OCI-LY7 (cell line): ENCODE data around the gene SRGAP1. TPM values are rescaled to one million over a fixed set of nuclear protein-coding genes. Genes with fewer than 3 reads are reported as not detected.

Experiments used
- BruUV-seq: library from RNA; stranded (reverse); fragments of 400-500 nt; replicated peaks from 2 replicates; lab custom pipeline; 2021; lab: Mats Ljungman, UMichigan
- CTCF ChIA-PET: fragments of 300-600 bp; sonication (Branson Sonifier 250); formaldehyde crosslinking; loops from one replicate; lab custom pipeline; 2022; ENCODE audit warnings: antibody characterized with exemption; ENCODE audit not compliant: unreplicated experiment; lab: Charles Lee
- POLR2A ChIA-PET: fragments of 300-600 bp; sonication (Branson Sonifier 250); formaldehyde crosslinking; loops from one replicate; lab custom pipeline; 2022; ENCODE audit warnings: antibody characterized with exemption; lab: Charles Lee
- DNase-seq: peaks from one replicate; pipeline ENCODE4 v3.0.0-alpha.2; 2015; ENCODE audit warnings: low spot score
- H2AFZ ChIP-seq: fragments of 200-600 bp; sonication (generic), shearing (Covaris generic); 2 replicates; pipeline ENCODE4 v1.6.1; 2014; ENCODE audit warnings: mild to moderate bottlenecking, antibody characterized with exemption, low read length, moderate library complexity
- H3K27ac ChIP-seq: fragments of 200-600 bp; sonication (generic); 2 replicates; pipeline ENCODE4 v1.5.1; 2014; ENCODE audit warnings: mixed run types, low read depth, mild to moderate bottlenecking, moderate library complexity, low read length, inconsistent platforms; ENCODE audit not compliant: poor library complexity, severe bottlenecking
- H3K36me3 ChIP-seq: fragments of 200-600 bp; sonication (generic); 2 replicates; pipeline ENCODE4 v1.6.1; 2014; ENCODE audit warnings: mild to moderate bottlenecking, antibody characterized with exemption, low read length, moderate library complexity, mixed read lengths; ENCODE audit not compliant: insufficient read depth
- H3K4me1 ChIP-seq: fragments of 200-600 bp; sonication (generic); 2 replicates; pipeline ENCODE4 v1.5.1; 2014; ENCODE audit warnings: mild to moderate bottlenecking, low read length; ENCODE audit not compliant: insufficient read depth, poor library complexity, severe bottlenecking
- H3K4me2 ChIP-seq: fragments of 200-600 bp; sonication (generic); 2 replicates; pipeline ENCODE4 v1.6.1; 2014; ENCODE audit warnings: mild to moderate bottlenecking, low read length
- H3K4me3 ChIP-seq: fragments of 200-600 bp; sonication (generic); 2 replicates; pipeline ENCODE4 v1.5.1; 2014; ENCODE audit warnings: mild to moderate bottlenecking, low read depth, low read length; ENCODE audit not compliant: poor library complexity, severe bottlenecking
- H3K79me2 ChIP-seq: fragments of 200-600 bp; sonication (generic); 2 replicates; pipeline ENCODE4 v1.6.1; 2016; ENCODE audit warnings: low read depth, mild to moderate bottlenecking, low read length, moderate library complexity, mixed read lengths; ENCODE audit not compliant: insufficient read depth
- H3K9me2 ChIP-seq: fragments of 200-600 bp; sonication (generic); 2 replicates; pipeline ENCODE4 v1.6.1; 2016; ENCODE audit warnings: mild to moderate bottlenecking, low read length, mixed read lengths; ENCODE audit not compliant: insufficient read depth
- H3K9me3 ChIP-seq: fragments of 200-600 bp; sonication (generic); 2 replicates; pipeline ENCODE4 v1.6.1; 2014; ENCODE audit warnings: mild to moderate bottlenecking, mixed run types, low read length, mixed read lengths
- H4K20me1 ChIP-seq: fragments of 200-600 bp; sonication (generic); 2 replicates; pipeline ENCODE4 v1.6.1; 2014; ENCODE audit warnings: mild to moderate bottlenecking, antibody characterized with exemption, low read length, moderate library complexity, mixed read lengths; ENCODE audit not compliant: insufficient read depth
- CTCF ChIP-seq: fragments of 200-600 bp; sonication (generic); conservative IDR thresholded peaks from 2 replicates; pipeline ENCODE4 v1.5.1; 2014; ENCODE audit warnings: mild to moderate bottlenecking, antibody characterized with exemption, low read length, moderate library complexity, mixed read lengths
- EZH2phosphoT487 ChIP-seq: fragments of 200-600 bp; sonication (generic); IDR thresholded peaks from 2 replicates; pipeline ENCODE4 v1.6.1; 2018; ENCODE audit warnings: low read depth, borderline replicate concordance, mild to moderate bottlenecking, mixed run types, antibody characterized with exemption, low read length, moderate library complexity, mixed read lengths
- intact Hi-C: fragments of 100-400 bp; cut with micrococcal nuclease; formaldehyde crosslinking; loops from one replicate; pipeline ENCODE4 v1.10.0; 2022; ENCODE audit not compliant: unreplicated experiment
- total RNA-seq, 2 experiments: library from RNA; depleted of rRNA in 1 of 2; stranded (reverse); fragments of >200 nt in 1 of 2; shearing (Covaris generic) in 1 of 2; gene quantifications; 2 replicates each; pipeline ENCODE4 v1.2.3, GENCODE V29; 2014 to 2022

The SRGAP1 gene
- total RNA-seq, 2 experiments from 2014 or later, result 0.06 TPM; not detected in 1

- ChIA-PET POLR2A (interaction anchor here (1.2 kb wide), 1 partner anchor 135 kb away, joined by 6 read pairs; no protein-coding TSS in a partner anchor), CTCF (no interaction called here)
- intact Hi-C loops, result loop anchor here (10.0 kb wide), 1 partner anchor 105 kb away; the partner anchor contains the start of gene SRGAP1
- Histone ChIP-seq H3K4me3 (no peak overlapping the region), H3K36me3 (no peaks in the 10 kb centered on the region), H3K4me2 (no peak overlapping the region), H3K4me1 (no peaks in the 10 kb centered on the region), H3K27ac (no peak overlapping the region), H4K20me1 (no peaks in the 10 kb centered on the region), H3K9me2 (no peaks in the 10 kb centered on the region), H3K9me3 (no peaks in the 10 kb centered on the region), H3K79me2 (no peaks in the 10 kb centered on the region), H2AFZ (no peak overlapping the region)
- no TSS peak for BruUV-seq
- TF ChIP-seq EZH2phosphoT487 (no peak), CTCF (no peak)
- no peak for DNase-seq
These were observed 105.4 kb downstream of the SRGAP1 start for GRCh38 chr12:63949902-63950301.

- Histone ChIP-seq H4K20me1 (no peaks in the 10 kb centered on the region), H3K79me2 (no peaks in the 10 kb centered on the region), H3K4me1 (no peaks in the 10 kb centered on the region), H3K36me3 (no peaks in the 10 kb centered on the region), H3K27ac (no peak overlapping the region), H3K4me3 (no peak overlapping the region), H3K9me2 (no peaks in the 10 kb centered on the region), H3K4me2 (no peak overlapping the region), H3K9me3 (no peaks in the 10 kb centered on the region), H2AFZ (no peak overlapping the region)
- POLR2A ChIA-PET, result no interaction called here
- CTCF ChIA-PET, result no interaction called here
- no peak for TF ChIP-seq CTCF
- TF ChIP-seq EZH2phosphoT487, result no peak
- DNase-seq, result no peak
- BruUV-seq, result no TSS peak
- intact Hi-C loops, result loop anchor here (10.0 kb wide), 1 partner anchor 108 kb away; the partner anchor contains the start of gene SRGAP1
These were observed 108.5 kb downstream of the SRGAP1 start for GRCh38 chr12:63952995-63953394.

- no peak overlapping the region for H2AFZ ChIP-seq
- H3K9me3 ChIP-seq, result no peaks in the 10 kb centered on the region
- BruUV-seq, result no TSS peak
- H4K20me1 ChIP-seq, result no peaks in the 10 kb centered on the region
- no peak overlapping the region for H3K27ac ChIP-seq
- no peaks in the 10 kb centered on the region for H3K79me2 ChIP-seq
- intact Hi-C loops, result loop anchor here (10.0 kb wide), 1 partner anchor 111 kb away; the partner anchor contains the start of gene SRGAP1
- ChIA-PET CTCF (no interaction called here), POLR2A (interaction anchor here (0.6 to 1.5 kb wide), 4 partner anchors 14 to 1791 kb away, joined by 3 to 5 read pairs (median 4); no protein-coding TSS in a partner anchor)
- no peak for DNase-seq
- no peaks in the 10 kb centered on the region for H3K4me1 ChIP-seq
- no peak for TF ChIP-seq CTCF
- no peak for TF ChIP-seq EZH2phosphoT487
- H3K9me2 ChIP-seq, result no peaks in the 10 kb centered on the region
- no peaks in the 10 kb centered on the region for H3K36me3 ChIP-seq
- no peak overlapping the region for H3K4me3 ChIP-seq
- H3K4me2 ChIP-seq, result no peak overlapping the region
These were observed 111.5 kb downstream of the SRGAP1 start for GRCh38 chr12:63955831-63956666.
